ENCODE results near the gene MYO15B. TPM values are rescaled to one million over a fixed set of nuclear protein-coding genes. Genes with fewer than 3 reads are reported as not detected.

The MYO15B gene
- total and polyA plus RNA-seq, 2 donors (not counting 3 experiments of a cell fraction or from before 2014, with no cell fraction given) = 10.2 to 87.8 TPM

DNA sequence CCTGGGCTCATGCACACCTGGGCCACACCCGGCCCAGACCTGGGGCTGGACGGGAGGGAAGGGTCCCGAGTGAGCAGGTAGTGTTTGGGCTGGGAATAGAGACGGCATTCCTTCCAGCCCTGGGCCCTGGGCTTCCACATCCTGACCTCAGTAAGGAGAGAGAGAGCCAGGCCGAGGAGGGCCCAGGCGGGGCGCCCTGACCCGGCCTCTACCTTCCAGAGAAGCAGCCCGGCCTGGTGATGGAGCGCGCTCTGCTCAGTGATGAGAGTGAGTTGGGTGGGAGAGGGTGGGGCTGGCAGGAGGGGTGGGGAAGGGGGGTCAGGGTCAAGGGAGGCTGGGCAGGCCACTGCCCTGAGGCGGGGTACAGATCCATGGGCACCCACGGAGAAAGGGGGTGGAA, 13.6 kb upstream of the MYO15B start:
- Histone ChIP-seq H3K4me1 (ENCODE audit: control insufficient read depth, extremely low read depth, insufficient read depth, low read length) (peaks cover 9% of the 10 kb centered on the region), H3K9ac (replicated peaks; ENCODE audit: extremely low read depth, insufficient read depth, low read length) (no peak overlapping the region), H3K9me3 (replicated peaks; ENCODE audit: control insufficient read depth, insufficient read depth, low read length) (no peaks in the 10 kb centered on the region), H3K36me3 (ENCODE audit: control insufficient read depth in 2 of 2, extremely low read depth in 1 of 2, insufficient read depth in 2 of 2, low read length in 2 of 2) (no peaks in the 10 kb centered on the region), H3K4me3 (replicated peaks in 1 of 3; ENCODE audit: insufficient read depth in 1 of 3, low read depth in 1 of 3, low read length in 3 of 3) (no peak overlapping the region), H3K27me3 (ENCODE audit: control insufficient read depth in 2 of 2, insufficient read depth in 2 of 2, low read length in 2 of 2) (no peaks in the 10 kb centered on the region), H3K27ac (ENCODE audit: insufficient read depth, low read depth, low read length) (no peak overlapping the region), H3K4me2 (ENCODE audit: insufficient read depth, low read length) (no peak overlapping the region), H3K9me1 (replicated peaks; ENCODE audit: control insufficient read depth, extremely low read depth, insufficient read depth, low read length) (no peaks in the 10 kb centered on the region), H2AFZ (ENCODE audit: low read depth, low read length) (no peak overlapping the region), H3K79me2 (ENCODE audit: control insufficient read depth, insufficient read depth, low read length) (no peaks in the 10 kb centered on the region), H4K20me1 (replicated peaks; ENCODE audit: control insufficient read depth, extremely low read depth, insufficient read depth, low read length) (no peaks in the 10 kb centered on the region)
- ChIA-PET POLR2A (no interaction called here), CTCF (no interaction called here)
- dilution Hi-C loops (cut with MboI; ENCODE audit: extremely low pct_ligation_motif_present, low sequenced_read_pairs) (no loop called here), intact Hi-C loops (cut with micrococcal nuclease) (no loop called here)
- TF ChIP-seq, protein P1, sequence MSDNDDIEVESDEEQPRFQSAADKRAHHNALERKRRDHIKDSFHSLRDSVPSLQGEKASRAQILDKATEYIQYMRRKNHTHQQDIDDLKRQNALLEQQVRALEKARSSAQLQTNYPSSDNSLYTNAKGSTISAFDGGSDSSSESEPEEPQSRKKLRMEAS (IDR thresholded peaks at IDR 0.05; ENCODE audit: insufficient read depth, insufficient read length) = no peak
- TF ChIP-seq MYC (IDR thresholded peaks at IDR 0.05; ENCODE audit: low read depth, low read length) (no peak), POLR2AphosphoS5 (IDR thresholded peaks at IDR 0.05; ENCODE audit: insufficient read depth, low read depth, low read length) (no peak), EZH2 (IDR thresholded peaks at IDR 0.05; ENCODE audit: borderline replicate concordance, low read depth, low read length, severe bottlenecking) (no peak), FOS (IDR thresholded peaks at IDR 0.05; ENCODE audit: borderline replicate concordance, insufficient read depth, low read length) (no peak), POLR2A (IDR thresholded peaks at IDR 0.05; ENCODE audit: low read depth, low read length) (no peak), GATA2 (IDR thresholded peaks at IDR 0.05; ENCODE audit: insufficient read depth, insufficient read length, low read depth, low read length) (no peak), JUN (IDR thresholded peaks at IDR 0.05; ENCODE audit: borderline replicate concordance, insufficient read depth, insufficient read length, low read depth) (no peak)
- TF ChIP-seq, protein P2, sequence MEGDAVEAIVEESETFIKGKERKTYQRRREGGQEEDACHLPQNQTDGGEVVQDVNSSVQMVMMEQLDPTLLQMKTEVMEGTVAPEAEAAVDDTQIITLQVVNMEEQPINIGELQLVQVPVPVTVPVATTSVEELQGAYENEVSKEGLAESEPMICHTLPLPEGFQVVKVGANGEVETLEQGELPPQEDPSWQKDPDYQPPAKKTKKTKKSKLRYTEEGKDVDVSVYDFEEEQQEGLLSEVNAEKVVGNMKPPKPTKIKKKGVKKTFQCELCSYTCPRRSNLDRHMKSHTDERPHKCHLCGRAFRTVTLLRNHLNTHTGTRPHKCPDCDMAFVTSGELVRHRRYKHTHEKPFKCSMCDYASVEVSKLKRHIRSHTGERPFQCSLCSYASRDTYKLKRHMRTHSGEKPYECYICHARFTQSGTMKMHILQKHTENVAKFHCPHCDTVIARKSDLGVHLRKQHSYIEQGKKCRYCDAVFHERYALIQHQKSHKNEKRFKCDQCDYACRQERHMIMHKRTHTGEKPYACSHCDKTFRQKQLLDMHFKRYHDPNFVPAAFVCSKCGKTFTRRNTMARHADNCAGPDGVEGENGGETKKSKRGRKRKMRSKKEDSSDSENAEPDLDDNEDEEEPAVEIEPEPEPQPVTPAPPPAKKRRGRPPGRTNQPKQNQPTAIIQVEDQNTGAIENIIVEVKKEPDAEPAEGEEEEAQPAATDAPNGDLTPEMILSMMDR (IDR thresholded peaks at IDR 0.05; ENCODE audit: extremely low read depth in 1 of 2, insufficient read depth in 1 of 2, low read depth in 1 of 2, low read length in 2 of 2) = no peak
- FAIRE-seq (no peak), DNase-seq (ENCODE audit: low read depth, low spot score) (no peak)
- no TSS peak for BruUV-seq (replicated peaks)
